Mesodermal cell (in vitro differentiated cells): Measurements from ENCODE around the gene RUFY3.
"Not testable (repeated sequence)": the region's sequence is repeated elsewhere in the genome, so short reads cannot be mapped to it uniquely, and the experiment has no call there.

Source experiments
- H3K27ac ChIP-seq: 2 replicates; pipeline ENCODE4 v1.7.0; 2013; ENCODE audit warnings: mild to moderate bottlenecking, low read depth, low read length, moderate library complexity; ENCODE audit not compliant: severe bottlenecking
- H3K36me3 ChIP-seq: 2 replicates; pipeline ENCODE4 v1.7.1; 2013; ENCODE audit warnings: mild to moderate bottlenecking, low read length, moderate library complexity; ENCODE audit not compliant: control insufficient read depth, insufficient read depth
- H3K4me1 ChIP-seq: one replicate; pipeline ENCODE4 v1.7.1; 2013; ENCODE audit warnings: mild to moderate bottlenecking, low read length; ENCODE audit not compliant: insufficient read depth, control insufficient read depth, poor library complexity, severe bottlenecking
- H3K4me3 ChIP-seq: 2 replicates; pipeline ENCODE4 v1.7.0; 2013; ENCODE audit warnings: low read length, control low read depth, mild to moderate bottlenecking; ENCODE audit not compliant: insufficient read depth, poor library complexity, severe bottlenecking; ENCODE audit errors: extremely low read depth
- H3K9me3 ChIP-seq: 2 replicates; pipeline ENCODE4 v1.7.1; 2013; ENCODE audit warnings: mild to moderate bottlenecking, low read length, moderate library complexity; ENCODE audit not compliant: control insufficient read depth
- WGBS, 2 experiments: methylation state at CpG; one replicate each; pipeline ENCODE4 v1.1.5; 2013; ENCODE audit warnings: missing lambda C conversion rate in 2 of 2; ENCODE audit not compliant: insufficient coverage in 2 of 2; 5-methylcytosine and 5-hydroxymethylcytosine counted together

RUFY3 gene

DNA sequence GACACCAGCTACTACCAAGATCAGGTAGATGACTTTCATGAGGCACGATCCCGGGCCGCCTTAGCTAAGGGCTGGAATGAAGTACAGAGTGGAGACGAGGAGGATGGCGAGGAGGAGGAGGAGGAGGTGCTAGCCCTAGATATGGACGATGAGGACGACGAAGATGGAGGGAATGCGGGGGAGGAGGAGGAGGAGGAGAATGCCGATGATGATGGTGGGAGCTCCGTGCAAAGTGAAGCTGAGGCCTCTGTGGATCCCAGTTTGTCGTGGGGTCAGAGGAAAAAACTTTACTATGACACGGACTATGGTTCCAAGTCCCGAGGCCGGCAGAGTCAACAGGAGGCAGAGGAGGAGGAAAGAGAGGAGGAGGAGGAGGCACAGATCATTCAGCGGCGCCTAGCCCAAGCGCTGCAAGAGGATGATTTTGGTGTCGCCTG, 33.0 kb upstream of the RUFY3 start:
- 0 to 1% methylated on average over 13 to 19 of the region's 19 CpGs for WGBS, 2 experiments
- H3K4me3 ChIP-seq: peak overlapping the region; percentile 91
- peaks cover 28% of the 10 kb centered on the region for H3K36me3 ChIP-seq
- peaks cover 2% of the 10 kb centered on the region for H3K4me1 ChIP-seq
- H3K9me3 ChIP-seq: no peaks in the 10 kb centered on the region
- peak overlapping the region; percentile 90 for H3K27ac ChIP-seq

DNA sequence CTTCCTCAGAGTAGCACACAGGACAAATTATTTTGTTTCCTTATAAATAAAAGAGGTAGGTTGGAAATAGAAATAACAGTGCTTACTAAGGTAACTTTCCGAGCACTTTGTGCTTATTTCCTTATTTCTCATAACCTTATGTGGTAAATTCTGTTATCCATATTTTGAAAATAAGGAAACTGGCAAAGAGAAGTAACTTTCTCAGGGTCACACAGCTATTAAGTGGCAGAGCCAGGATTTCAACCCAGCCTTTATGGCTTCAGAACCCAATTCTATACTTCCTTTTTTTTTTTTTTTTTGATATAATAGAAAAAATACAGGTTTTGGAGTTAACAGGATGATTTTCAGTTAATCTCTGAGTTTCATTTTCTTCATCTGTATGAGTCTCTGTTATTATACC, 30.1 kb upstream of the RUFY3 start:
- Histone ChIP-seq H3K4me1 (peaks cover 2% of the 10 kb centered on the region), H3K4me3 (no peak overlapping the region), H3K9me3 (no peaks in the 10 kb centered on the region), H3K36me3 (peaks cover 28% of the 10 kb centered on the region), H3K27ac (no peak overlapping the region)
- no CpG with 5 or more reads among the region's 1 CpG for WGBS, 2 experiments

DNA sequence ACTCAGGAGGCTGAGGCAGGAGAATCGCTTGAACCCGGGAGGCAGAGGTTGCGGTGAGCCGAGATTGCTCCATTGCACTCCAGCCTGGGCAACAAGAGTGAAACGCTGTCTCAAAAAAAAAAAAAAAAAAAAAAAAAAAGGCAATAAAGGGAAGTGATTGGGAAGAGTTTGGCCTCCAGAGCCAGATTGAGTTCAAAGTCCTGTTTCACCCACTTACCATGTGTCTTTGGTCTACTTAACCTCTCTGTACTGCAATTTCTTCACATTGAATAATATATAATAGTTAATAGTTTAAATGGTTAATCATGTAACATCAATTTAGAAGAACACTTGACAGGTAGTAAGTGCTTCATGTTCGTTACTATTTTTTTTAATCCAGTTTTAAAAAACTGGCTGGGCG, 27.1 kb upstream of the RUFY3 start:
- H3K27ac ChIP-seq, H3K4me3 ChIP-seq, H3K4me1 ChIP-seq, H3K9me3 ChIP-seq: not testable (repeated sequence)
- 100% methylated on average over 2 of the region's 7 CpGs; no CpG with 5 or more reads in 1 of the 2 experiments for WGBS, 2 experiments
- peaks cover 28% of the 10 kb centered on the region for H3K36me3 ChIP-seq

DNA sequence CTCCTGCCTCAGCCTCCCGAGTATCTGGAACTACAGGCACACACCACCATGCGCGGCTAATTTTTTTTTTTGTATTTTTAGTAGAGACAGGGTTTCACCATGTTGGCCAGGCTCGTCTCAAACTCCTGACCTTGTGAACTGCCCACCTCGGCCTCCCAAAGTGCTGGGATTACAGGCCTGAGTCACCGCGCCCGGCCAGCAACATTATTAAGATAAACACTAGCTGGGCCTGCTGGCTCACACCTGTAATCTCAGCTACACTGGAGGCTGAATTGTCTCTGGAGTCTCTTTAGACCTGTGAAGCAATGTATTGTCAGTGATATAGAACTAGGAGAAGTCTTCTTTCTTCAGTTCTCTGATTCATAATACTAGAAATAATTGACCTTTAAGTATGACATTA, 23.3 kb upstream of the RUFY3 start:
- 75 to 91% methylated on average over 5 of the region's 8 CpGs for WGBS, 2 experiments
- not testable (repeated sequence) for H3K9me3 ChIP-seq, H3K27ac ChIP-seq, H3K36me3 ChIP-seq, H3K4me3 ChIP-seq, H3K4me1 ChIP-seq

DNA sequence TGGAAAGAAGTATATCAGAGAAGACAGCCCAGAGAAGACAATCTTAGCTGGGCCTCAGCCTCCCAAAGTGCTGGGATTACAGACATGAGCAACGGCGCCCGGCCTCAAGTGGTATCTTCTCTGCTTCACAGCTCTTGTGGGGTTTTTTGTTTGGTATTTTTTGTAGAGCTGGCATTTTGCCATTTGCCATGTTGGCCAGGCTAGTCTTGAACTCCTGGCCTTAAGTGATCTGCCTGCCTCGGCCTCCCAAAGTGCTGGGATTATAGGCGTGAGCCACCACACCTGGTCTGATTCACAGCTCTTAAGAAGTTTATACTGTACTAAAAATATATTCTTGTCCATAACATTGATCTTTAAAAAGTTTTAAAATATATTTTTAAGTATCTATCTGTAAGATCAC, 21.1 kb upstream of the RUFY3 start:
- no peaks in the 10 kb centered on the region for H3K9me3 ChIP-seq
- no peaks in the 10 kb centered on the region for H3K36me3 ChIP-seq
- 100% methylated on average over 1 to 3 of the region's 5 CpGs for WGBS, 2 experiments
- no peaks in the 10 kb centered on the region for H3K4me1 ChIP-seq
- H3K27ac ChIP-seq: no peak overlapping the region
- H3K4me3 ChIP-seq: no peak overlapping the region

DNA sequence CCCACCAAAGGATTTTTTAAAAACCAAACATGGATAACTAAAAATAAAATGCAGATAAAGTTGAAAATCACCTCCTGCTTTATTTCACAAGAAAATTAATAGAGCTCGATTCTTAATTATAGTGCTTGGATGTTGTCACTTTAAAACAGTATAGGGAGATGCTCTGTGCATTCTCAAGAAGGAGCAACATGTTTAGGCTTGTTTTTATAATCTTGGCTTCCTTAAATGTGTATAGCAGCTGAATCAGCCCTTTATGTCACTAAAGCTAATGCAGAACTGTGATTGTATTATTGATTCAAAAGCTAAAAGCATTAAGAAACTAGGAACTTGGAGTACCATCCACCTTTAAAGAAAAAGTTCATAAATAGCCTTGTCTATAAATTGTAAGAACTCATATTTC, 20.5 kb upstream of the RUFY3 start:
- H3K36me3 ChIP-seq: no peaks in the 10 kb centered on the region
- WGBS, 2 experiments: 100% methylated on average over 1 of the region's 1 CpG; no CpG with 5 or more reads in 1 of the 2 experiments
- H3K9me3 ChIP-seq: no peaks in the 10 kb centered on the region
- peaks cover 1% of the 10 kb centered on the region for H3K4me1 ChIP-seq
- H3K27ac ChIP-seq: no peak overlapping the region
- no peak overlapping the region for H3K4me3 ChIP-seq

GRCh38 chr4:70702592-70702991, 19.2 kb upstream of the RUFY3 start:
- WGBS, 2 experiments: no CpG with 5 or more reads among the region's 2 CpGs
- not testable (repeated sequence) for H3K4me3 ChIP-seq, H3K36me3 ChIP-seq

GRCh38 chr4:70703619-70704214, 18.0 kb upstream of the RUFY3 start:
- peak overlapping the region; percentile 87 for H3K27ac ChIP-seq
- H3K36me3 ChIP-seq: peaks cover 7% of the 10 kb centered on the region
- peaks cover 6% of the 10 kb centered on the region for H3K4me1 ChIP-seq
- 11 to 26% methylated on average over 10 of the region's 11 CpGs for WGBS, 2 experiments
- peak overlapping the region; percentile 73 for H3K4me3 ChIP-seq
- H3K9me3 ChIP-seq: no peaks in the 10 kb centered on the region

More at GRCh38 chr4:70702592-70702991, 19.2 kb upstream of the RUFY3 start:
- H3K27ac ChIP-seq, H3K9me3 ChIP-seq, H3K4me1 ChIP-seq: not testable (repeated sequence)

GRCh38 chr4:70704215-70704930, 17.4 kb upstream of the RUFY3 start:
- peak overlapping the region; percentile 87 for H3K27ac ChIP-seq
- peaks cover 7% of the 10 kb centered on the region for H3K36me3 ChIP-seq
- no peaks in the 10 kb centered on the region for H3K9me3 ChIP-seq
- WGBS, 2 experiments: 0 to 1% methylated on average over 34 to 43 of the region's 58 CpGs
- peak overlapping the region; percentile 73 for H3K4me3 ChIP-seq
- H3K4me1 ChIP-seq: peaks cover 6% of the 10 kb centered on the region

DNA sequence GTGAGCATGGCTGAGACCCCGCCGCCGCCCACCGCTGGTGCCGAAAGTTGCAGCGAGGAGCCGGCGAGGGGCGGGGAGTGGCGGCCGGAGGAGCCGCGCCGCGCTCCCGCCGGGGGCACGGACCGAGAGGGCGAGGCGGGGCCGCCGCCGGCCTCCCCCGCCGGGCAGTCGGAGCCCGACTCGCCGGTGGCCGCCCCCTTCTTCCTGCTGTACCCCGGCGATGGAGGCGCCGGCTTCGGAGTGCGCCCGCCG, 16.9 kb upstream of the RUFY3 start:
- H3K4me1 ChIP-seq: peaks cover 6% of the 10 kb centered on the region
- H3K27ac ChIP-seq: peak overlapping the region; percentile 87
- H3K4me3 ChIP-seq: peak overlapping the region; percentile 73
- peaks cover 7% of the 10 kb centered on the region for H3K36me3 ChIP-seq
- no peaks in the 10 kb centered on the region for H3K9me3 ChIP-seq
- 0% methylated on average over 26 to 38 of the region's 39 CpGs for WGBS, 2 experiments
